ENCODE results near the gene RFPL4A.

GRCh38 chr19:55811340-55811739 is 52.4 kb downstream of the RFPL4A start:
- TF ChIP-seq POLR2A (IDR thresholded peaks at IDR 0.05; ENCODE audit: control extremely low read depth in 1 of 2, low read depth in 2 of 2, low read length in 2 of 2) (no peak), CHD7 (IDR thresholded peaks at IDR 0.05; ENCODE audit: insufficient replicate concordance, low read length) (no peak), CHD2 (IDR thresholded peaks at IDR 0.05; ENCODE audit: low read length) (no peak), CTCF (IDR thresholded peaks at IDR 0.05; ENCODE audit: control extremely low read depth in 1 of 3, insufficient read depth in 1 of 3, low read depth in 1 of 3, low read length in 3 of 3) (no peak), MAX (IDR thresholded peaks at IDR 0.05) (no peak), EP300 (IDR thresholded peaks at IDR 0.05; ENCODE audit: borderline replicate concordance in 1 of 2, low read depth in 2 of 2, low read length in 2 of 2) (no peak), HDAC2 (IDR thresholded peaks at IDR 0.05; ENCODE audit: borderline replicate concordance in 1 of 2, low read depth in 2 of 2, low read length in 2 of 2) (no peak), CBX8 (IDR thresholded peaks at IDR 0.05; ENCODE audit: borderline replicate concordance, low read depth, low read length) (no peak), CREB1 (IDR thresholded peaks at IDR 0.05) (no peak)

Data from H1 (cell line).